T-cell (primary cell): ENCODE measurements around the gene SLFN13. TPM values are rescaled to one million over a fixed set of nuclear protein-coding genes. Genes with fewer than 3 reads are reported as not detected.

ENCODE experiments used
- ATAC-seq, 4 experiments: fragments of 200-7000 bp in 3 of 4; fragments of 150-1000 bp in 1 of 4; cut with Tn5 transposase; replicated peaks in 1 of 4; 1 replicate in 3 of 4; 2 replicates in 1 of 4; pipeline ENCODE4 v1.10.0; 2021; ENCODE audit warnings: moderate library complexity in 3 of 4, mild to moderate bottlenecking in 2 of 4, moderate number of reproducible peaks in 1 of 4
- CTCF ChIA-PET, 2 donors: fragments of 300-600 bp; sonication (Branson Sonifier 250); formaldehyde crosslinking; loops; one replicate each; lab custom pipeline; 2022; ENCODE audit warnings: antibody characterized with exemption in 2 of 2; lab: Charles Lee
- POLR2A ChIA-PET, 2 donors: fragments of 300-600 bp; sonication (Branson Sonifier 250); formaldehyde crosslinking; loops; one replicate each; lab custom pipeline; 2022; ENCODE audit warnings: antibody characterized with exemption in 2 of 2; lab: Charles Lee
- DNase-seq, 35 experiments: peaks; one replicate each; pipeline versions ENCODE4 v3.0.0 to v3.0.0-alpha.2; 2013 to 2023
- H3K27ac ChIP-seq: one replicate; pipeline ENCODE4 v1.5.1; 2013; ENCODE audit warnings: low read length
- H3K27me3 ChIP-seq, 2 experiments: replicated peaks in 1 of 2; 1 replicate in 1 of 2; 2 replicates in 1 of 2; pipeline versions ENCODE4 v1.6.1 to v1.7.0; 2013; ENCODE audit warnings: low read length in 1 of 2, mixed read lengths in 1 of 2; ENCODE audit not compliant: control insufficient read depth in 2 of 2, insufficient read depth in 2 of 2; ENCODE audit errors: extremely low read depth in 1 of 2
- H3K36me3 ChIP-seq, 2 donors: 1 replicate in 1 of 2; 2 replicates in 1 of 2; pipeline versions ENCODE4 v1.6.1 to v1.7.0; 2013; ENCODE audit warnings: low read length in 1 of 2; ENCODE audit not compliant: control insufficient read depth in 2 of 2, insufficient read depth in 1 of 2; ENCODE audit errors: extremely low read depth in 1 of 2
- H3K4me1 ChIP-seq, 2 experiments: 1 replicate in 1 of 2; 2 replicates in 1 of 2; pipeline versions ENCODE4 v1.6.1 to v1.7.0; 2013; ENCODE audit warnings: low read length in 2 of 2, mixed read lengths in 1 of 2; ENCODE audit not compliant: insufficient read depth in 2 of 2, control insufficient read depth in 1 of 2; ENCODE audit errors: extremely low read depth in 1 of 2
- H3K4me3 ChIP-seq, 2 donors: 1 replicate in 1 of 2; 2 replicates in 1 of 2; pipeline versions ENCODE4 v1.5.1 to v1.7.0; 2013; ENCODE audit warnings: mild to moderate bottlenecking in 2 of 2, low read length in 1 of 2, moderate library complexity in 1 of 2; ENCODE audit not compliant: control insufficient read depth in 1 of 2; ENCODE audit errors: extremely low read depth in 1 of 2
- H3K9me3 ChIP-seq: 2 replicates; pipeline ENCODE4 v1.7.0; 2013
- H3K27ac Mint-ChIP-seq, 2 donors: one replicate each; pipeline ENCODE4 v1.8.0; 2020 to 2021; ENCODE audit warnings: mild to moderate bottlenecking in 2 of 2, mixed read lengths in 2 of 2
- H3K27me3 Mint-ChIP-seq, 2 donors: one replicate each; pipeline ENCODE4 v1.8.0; 2021 to 2022; ENCODE audit warnings: mixed read lengths in 2 of 2
- H3K36me3 Mint-ChIP-seq: one replicate; pipeline ENCODE4 v1.8.0; 2021; ENCODE audit warnings: mixed read lengths
- H3K4me1 Mint-ChIP-seq, 3 donors: one replicate each; pipeline ENCODE4 v1.8.0; 2020 to 2022; ENCODE audit warnings: mixed read lengths in 3 of 3, mild to moderate bottlenecking in 1 of 3
- H3K4me3 Mint-ChIP-seq, 3 donors: one replicate each; pipeline ENCODE4 v1.8.0; 2020 to 2022; ENCODE audit warnings: mild to moderate bottlenecking in 3 of 3, mixed read lengths in 3 of 3, moderate library complexity in 3 of 3
- H3K9me3 Mint-ChIP-seq, 3 donors: one replicate each; pipeline ENCODE4 v1.8.0; 2020 to 2022; ENCODE audit warnings: mixed read lengths in 3 of 3
- WGBS: methylation state at CpG from one replicate; pipeline ENCODE4 v1.1.5; 2013; ENCODE audit warnings: missing lambda C conversion rate; ENCODE audit not compliant: insufficient coverage; 5-methylcytosine and 5-hydroxymethylcytosine counted together
- total RNA-seq, 35 experiments: library from RNA in 6 of 35; stranded (reverse) in 6 of 35; fragments of 120-200 nt in 1 of 35; gene quantifications; one replicate each; pipeline versions ENCODE4 v1.2.1 to v1.2.4 and lab custom pipeline; 2013 to 2026

Gene SLFN13
- total RNA-seq, 5 donors from 2014 or later (not counting 1 experiment from before 2014, with no cell fraction given): 26.6 to 34.9 (median 30.9) TPM

- POLR2A ChIA-PET: no interaction called here
- peaks cover 14 to 22% (median 15%) of the 10 kb centered on the region in 3 donors for H3K4me1 Mint-ChIP-seq
- ATAC-seq (no peak), DNase-seq (no peak)
- H3K27me3 Mint-ChIP-seq: no peaks in the 10 kb centered on the region
- H3K4me1 ChIP-seq: peaks cover 6 to 20% of the 10 kb centered on the region in 2 experiments
- peaks cover 0 to 3% of the 10 kb centered on the region in 2 donors for H3K36me3 ChIP-seq
- H3K27ac ChIP-seq: peak overlapping the region; percentile 50
- H3K9me3 ChIP-seq: no peaks in the 10 kb centered on the region
- CTCF ChIA-PET: interaction anchor here in 1 of 2 donors (0.8 to 1.0 kb wide), 2 partner anchors 40 to 135 kb away, joined by 3 read pairs; no protein-coding TSS in a partner anchor
- peaks cover 25% of the 10 kb centered on the region for H3K36me3 Mint-ChIP-seq
- H3K9me3 Mint-ChIP-seq: no peaks in the 10 kb centered on the region
- peak overlapping the region; percentile 5 to 58 for H3K4me3 ChIP-seq
- H3K4me3 Mint-ChIP-seq: peak overlapping the region; percentile 60 to 81 (median 80)
- peak overlapping the region; percentile 63 to 80 for H3K27ac Mint-ChIP-seq
- no peaks in the 10 kb centered on the region for H3K27me3 ChIP-seq
- no CpG with 5 or more reads among the region's 3 CpGs for WGBS
These were observed 1.1 kb downstream of the SLFN13 start for GRCh38 chr17:35447499-35447898.

GRCh38 chr17:35438433-35438832 is 10.1 kb downstream of the SLFN13 start:
- no peaks in the 10 kb centered on the region for H3K9me3 ChIP-seq
- Mint-ChIP-seq H3K4me1 (peaks cover 5 to 8% (median 7%) of the 10 kb centered on the region in 3 donors), H3K27me3 (no peaks in the 10 kb centered on the region), H3K4me3 (no peak overlapping the region), H3K27ac (no peak overlapping the region), H3K36me3 (peaks cover 15% of the 10 kb centered on the region), H3K9me3 (no peaks in the 10 kb centered on the region)
- H3K36me3 ChIP-seq: peaks cover under 1 to 2% of the 10 kb centered on the region in 2 donors
- ChIA-PET CTCF (no interaction called here), POLR2A (interaction anchor here (0.6 to 0.7 kb wide), 3 partner anchors 124 to 395 kb away, joined by 3 to 5 read pairs (median 3); no protein-coding TSS in a partner anchor)
- peaks cover 3% of the 10 kb centered on the region in 2 experiments for H3K4me1 ChIP-seq
- DNase-seq: no peak
- no peaks in the 10 kb centered on the region for H3K27me3 ChIP-seq
- ATAC-seq: no peak
- H3K4me3 ChIP-seq: no peak overlapping the region
- H3K27ac ChIP-seq: no peak overlapping the region

GRCh38 chr17:35433075-35433894 is 15.3 kb downstream of the SLFN13 start:
- H3K27ac Mint-ChIP-seq: peak overlapping the region; percentile 94 to 98
- H3K27me3 Mint-ChIP-seq: no peaks in the 10 kb centered on the region
- H3K4me3 Mint-ChIP-seq: peak overlapping the region; percentile 95 to 98 (median 96)
- 12% methylated on average over 13 of the region's 19 CpGs for WGBS
- peaks cover 42 to 51% (median 49%) of the 10 kb centered on the region in 3 donors for H3K4me1 Mint-ChIP-seq
- no peaks in the 10 kb centered on the region for H3K36me3 ChIP-seq
- CTCF ChIA-PET: interaction anchor here in 1 of 2 donors (0.7 to 1.5 kb wide), 4 partner anchors 88 to 120 kb away, joined by 3 to 9 read pairs (median 6); no protein-coding TSS in a partner anchor
- peak overlapping the region; percentile 66 for H3K27ac ChIP-seq
- H3K9me3 Mint-ChIP-seq: no peaks in the 10 kb centered on the region
- POLR2A ChIA-PET: interaction anchor here (0.6 to 1.0 kb wide), 2 partner anchors 15 to 194 kb away, joined by 3 to 7 read pairs; partner anchors contain the start of gene SLFN13 (in 1 of the 2)
- no peaks in the 10 kb centered on the region for H3K27me3 ChIP-seq
- ATAC-seq: peak; percentile 30 to 87 (median 80)
- peak overlapping the region; percentile 67 to 93 for H3K4me3 ChIP-seq
- H3K36me3 Mint-ChIP-seq: no peaks in the 10 kb centered on the region
- peak in 26 of 35 experiments; percentile 6 to 71 (median 30) for DNase-seq
- H3K4me1 ChIP-seq: peaks cover 19 to 30% of the 10 kb centered on the region in 2 experiments
- H3K9me3 ChIP-seq: no peaks in the 10 kb centered on the region

GRCh38 chr17:35432176-35433074 is 16.1 kb downstream of the SLFN13 start, which contains the start of gene SLFN12:
SLFN12 (minus strand) TSS chr17:35432500; CDS start chr17:35423028, 9,472 bp downstream.
- Histone ChIP-seq H3K27me3 (no peaks in the 10 kb centered on the region), H3K27ac (peak within 1 kb of the TSS; percentile 66), H3K36me3 (no peaks in the 10 kb centered on the region), H3K4me1 (peaks cover 21 to 32% of the 10 kb centered on the region in 2 experiments), H3K9me3 (no peaks in the 10 kb centered on the region), H3K4me3 (peak within 1 kb of the TSS; percentile 67 to 93)
- peak within 1 kb of the TSS; percentile 95 to 98 (median 96) for H3K4me3 Mint-ChIP-seq
- ChIA-PET POLR2A (interaction anchor here in 1 of 2 donors (1.0 kb wide), 1 partner anchor 16 kb away, joined by 3 read pairs; the partner anchor contains the start of gene SLFN13), CTCF (interaction anchor here in 1 of 2 donors (0.7 to 1.5 kb wide), 4 partner anchors 89 to 119 kb away, joined by 3 to 9 read pairs (median 6); no protein-coding TSS in a partner anchor)
- H3K27me3 Mint-ChIP-seq: no peaks in the 10 kb centered on the region
- H3K36me3 Mint-ChIP-seq: no peaks in the 10 kb centered on the region
- H3K9me3 Mint-ChIP-seq: no peaks in the 10 kb centered on the region
- peak within 1 kb of the TSS; percentile 94 to 98 for H3K27ac Mint-ChIP-seq
- DNase-seq (peak; percentile 20 to 81 (median 51)), ATAC-seq (peak; percentile 80 to 95 (median 85))
- WGBS: 2% methylated on average over 16 of the region's 22 CpGs
- peaks cover 51 to 58% (median 56%) of the 10 kb centered on the region in 3 donors for H3K4me1 Mint-ChIP-seq

GRCh38 chr17:35429702-35430101 is 18.9 kb downstream of the SLFN13 start:
- Histone ChIP-seq H3K9me3 (no peaks in the 10 kb centered on the region), H3K27me3 (no peaks in the 10 kb centered on the region), H3K36me3 (no peaks in the 10 kb centered on the region), H3K4me1 (peaks cover 21 to 32% of the 10 kb centered on the region in 2 experiments), H3K4me3 (no peak overlapping the region), H3K27ac (no peak overlapping the region)
- POLR2A ChIA-PET: no interaction called here
- ATAC-seq (no peak), DNase-seq (no peak)
- H3K4me3 Mint-ChIP-seq: no peak overlapping the region
- no peaks in the 10 kb centered on the region for H3K36me3 Mint-ChIP-seq
- no peak overlapping the region for H3K27ac Mint-ChIP-seq
- peaks cover 51 to 58% (median 56%) of the 10 kb centered on the region in 3 donors for H3K4me1 Mint-ChIP-seq
- no peaks in the 10 kb centered on the region for H3K9me3 Mint-ChIP-seq
- CTCF ChIA-PET: no interaction called here
- H3K27me3 Mint-ChIP-seq: no peaks in the 10 kb centered on the region
- 100% methylated on average over 1 of the region's 2 CpGs for WGBS
